HEK293 (cell line): ENCODE measurements around the gene OVOL1.

ENCODE experiments used
- CTCF ChIA-PET: fragments of 350-600 bp; formaldehyde crosslinking; extraction: SDS; loops from one replicate; lab custom pipeline; 2021; ENCODE audit warnings: antibody characterized with exemption; lab: Yijun Ruan, JAX
- POLR2A ChIA-PET: fragments of 300-600 bp; formaldehyde crosslinking; extraction: SDS; loops from one replicate; lab custom pipeline; 2020; ENCODE audit warnings: antibody characterized with exemption, inconsistent platforms; lab: Yijun Ruan, JAX
- H3K27ac ChIP-seq: fragments of 200-500 bp; sonication (Bioruptor generic); 2 replicates; pipeline ENCODE4 v1.5.1; 2014; ENCODE audit warnings: low read depth, low read length, control low read depth, inconsistent platforms; ENCODE audit errors: extremely low read depth
- H3K36me3 ChIP-seq, 2 experiments: fragments of 200-500 bp in 1 of 2; sonication (Bioruptor generic) in 1 of 2; 1 replicate in 1 of 2; 2 replicates in 1 of 2; pipeline ENCODE4 v1.5.1; 2014 to 2017; ENCODE audit warnings: inconsistent platforms in 2 of 2, low read length in 2 of 2; ENCODE audit not compliant: control insufficient read depth in 2 of 2, insufficient read depth in 1 of 2
- H3K4me1 ChIP-seq: fragments of 200-500 bp; sonication (Bioruptor generic); 2 replicates; pipeline ENCODE4 v1.5.1; 2014; ENCODE audit warnings: mild to moderate bottlenecking, low read length, inconsistent platforms; ENCODE audit not compliant: control insufficient read depth, insufficient read depth
- H3K4me3 ChIP-seq: 2 replicates; pipeline ENCODE4 v1.5.1; 2011; ENCODE audit warnings: low read depth, mild to moderate bottlenecking, control low read depth, low read length, moderate library complexity
- H3K9me3 ChIP-seq: fragments of 200-500 bp; sonication (Bioruptor generic); 2 replicates; pipeline ENCODE4 v1.5.1; 2014; ENCODE audit warnings: low read depth, low read length, inconsistent platforms; ENCODE audit not compliant: control insufficient read depth, insufficient read depth
- HOXA7 ChIP-seq: sonication (generic); formaldehyde crosslinking; IDR thresholded peaks from 2 replicates; pipeline ENCODE4 v1.8.1; 2022; ENCODE audit warnings: missing genetic modification reagents, borderline replicate concordance
- KLF1 ChIP-seq: fragments of 450-650 bp; formaldehyde crosslinking; IDR thresholded peaks from 2 replicates; pipeline ENCODE4 v1.5.1; 2016; ENCODE audit warnings: missing biosample characterization, missing genetic modification characterization
- MZF1 ChIP-seq: fragments of 450-650 bp; formaldehyde crosslinking; IDR thresholded peaks from 2 replicates; pipeline ENCODE4 v1.5.1; 2017; ENCODE audit warnings: missing biosample characterization, missing genetic modification characterization, borderline replicate concordance
- TRIM28 ChIP-seq: IDR thresholded peaks from 2 replicates; pipeline ENCODE4 v1.6.1; 2011; ENCODE audit warnings: low read length, control low read depth, borderline replicate concordance
- ZBTB21 ChIP-seq: fragments of 450-650 bp; formaldehyde crosslinking; IDR thresholded peaks from 2 replicates; pipeline ENCODE4 v1.5.1; 2017; ENCODE audit warnings: missing biosample characterization, missing genetic modification characterization
- ZBTB8A ChIP-seq: fragments of 450-650 bp; formaldehyde crosslinking; IDR thresholded peaks from 2 replicates; pipeline ENCODE4 v1.5.1; 2016; ENCODE audit warnings: missing biosample characterization, missing genetic modification characterization
- ZEB2 ChIP-seq: fragments of 450-650 bp; formaldehyde crosslinking; IDR thresholded peaks from 2 replicates; pipeline ENCODE4 v1.5.1; 2016; ENCODE audit warnings: missing biosample characterization, missing genetic modification characterization
- ZFP3 ChIP-seq: fragments of 450-650 bp; formaldehyde crosslinking; IDR thresholded peaks from 2 replicates; pipeline ENCODE4 v1.5.1; 2016; ENCODE audit warnings: low read depth, missing biosample characterization, missing genetic modification characterization
- ZFP69B ChIP-seq: fragments of 450-650 bp; formaldehyde crosslinking; IDR thresholded peaks from 2 replicates; pipeline ENCODE4 v1.5.1; 2016; ENCODE audit warnings: missing biosample characterization, missing genetic modification characterization
- ZNF174 ChIP-seq: fragments of 450-650 bp; formaldehyde crosslinking; IDR thresholded peaks from 2 replicates; pipeline ENCODE4 v1.5.0; 2017; ENCODE audit warnings: missing biosample characterization, mild to moderate bottlenecking, missing genetic modification characterization
- ZNF211 ChIP-seq: fragments of 450-650 bp; formaldehyde crosslinking; IDR thresholded peaks from 2 replicates; pipeline ENCODE4 v1.5.1; 2016; ENCODE audit warnings: low read depth, missing biosample characterization, missing genetic modification characterization
- ZNF473 ChIP-seq: fragments of 450-650 bp; formaldehyde crosslinking; IDR thresholded peaks from 2 replicates; pipeline ENCODE4 v1.5.1; 2017; ENCODE audit warnings: missing biosample characterization, missing genetic modification characterization
- ZNF544 ChIP-seq: fragments of 450-650 bp; formaldehyde crosslinking; IDR thresholded peaks from 2 replicates; pipeline ENCODE4 v1.5.0; 2017; ENCODE audit warnings: missing biosample characterization, missing genetic modification characterization
- ZNF549 ChIP-seq: fragments of 450-650 bp; IDR thresholded peaks from 2 replicates; pipeline ENCODE4 v1.5.1; 2018; ENCODE audit warnings: missing biosample characterization, missing genetic modification characterization, mild to moderate bottlenecking, inconsistent platforms, moderate library complexity
- ZNF571 ChIP-seq: fragments of 450-650 bp; formaldehyde crosslinking; IDR thresholded peaks from 2 replicates; pipeline ENCODE4 v1.5.0; 2017; ENCODE audit warnings: missing biosample characterization, missing genetic modification characterization
- ZNF596 ChIP-seq: fragments of 450-650 bp; IDR thresholded peaks from 2 replicates; pipeline ENCODE4 v1.5.0; 2018; ENCODE audit warnings: missing biosample characterization, mild to moderate bottlenecking, missing genetic modification characterization, moderate library complexity
- TF ChIP-seq, protein P1 (sequence below): fragments of 450-650 bp; formaldehyde crosslinking; IDR thresholded peaks from 2 replicates; pipeline ENCODE4 v1.5.1; 2016; ENCODE audit warnings: missing biosample characterization, missing genetic modification characterization
- TF ChIP-seq, protein P2 (sequence below): fragments of 450-650 bp; formaldehyde crosslinking; IDR thresholded peaks from 2 replicates; pipeline ENCODE4 v1.5.1; 2016; ENCODE audit warnings: missing biosample characterization, missing genetic modification characterization
- TF ChIP-seq, protein P3 (sequence below): fragments of 450-650 bp; formaldehyde crosslinking; IDR thresholded peaks from 2 replicates; pipeline ENCODE4 v1.5.1; 2016; ENCODE audit warnings: missing biosample characterization, missing genetic modification characterization
- TF ChIP-seq, protein P4 (sequence below): fragments of 450-650 bp; formaldehyde crosslinking; IDR thresholded peaks from 2 replicates; pipeline ENCODE4 v1.5.1; 2017; ENCODE audit warnings: missing biosample characterization, missing genetic modification characterization
- TF ChIP-seq, protein P5 (sequence below): fragments of 450-650 bp; formaldehyde crosslinking; IDR thresholded peaks from 2 replicates; pipeline ENCODE4 v1.5.1; 2016; ENCODE audit warnings: missing biosample characterization, missing genetic modification characterization
- TF ChIP-seq, protein P6 (sequence below): fragments of 450-650 bp; formaldehyde crosslinking; IDR thresholded peaks from 2 replicates; pipeline ENCODE4 v1.5.1; 2017; ENCODE audit warnings: missing biosample characterization, missing genetic modification characterization

Gene OVOL1

DNA sequence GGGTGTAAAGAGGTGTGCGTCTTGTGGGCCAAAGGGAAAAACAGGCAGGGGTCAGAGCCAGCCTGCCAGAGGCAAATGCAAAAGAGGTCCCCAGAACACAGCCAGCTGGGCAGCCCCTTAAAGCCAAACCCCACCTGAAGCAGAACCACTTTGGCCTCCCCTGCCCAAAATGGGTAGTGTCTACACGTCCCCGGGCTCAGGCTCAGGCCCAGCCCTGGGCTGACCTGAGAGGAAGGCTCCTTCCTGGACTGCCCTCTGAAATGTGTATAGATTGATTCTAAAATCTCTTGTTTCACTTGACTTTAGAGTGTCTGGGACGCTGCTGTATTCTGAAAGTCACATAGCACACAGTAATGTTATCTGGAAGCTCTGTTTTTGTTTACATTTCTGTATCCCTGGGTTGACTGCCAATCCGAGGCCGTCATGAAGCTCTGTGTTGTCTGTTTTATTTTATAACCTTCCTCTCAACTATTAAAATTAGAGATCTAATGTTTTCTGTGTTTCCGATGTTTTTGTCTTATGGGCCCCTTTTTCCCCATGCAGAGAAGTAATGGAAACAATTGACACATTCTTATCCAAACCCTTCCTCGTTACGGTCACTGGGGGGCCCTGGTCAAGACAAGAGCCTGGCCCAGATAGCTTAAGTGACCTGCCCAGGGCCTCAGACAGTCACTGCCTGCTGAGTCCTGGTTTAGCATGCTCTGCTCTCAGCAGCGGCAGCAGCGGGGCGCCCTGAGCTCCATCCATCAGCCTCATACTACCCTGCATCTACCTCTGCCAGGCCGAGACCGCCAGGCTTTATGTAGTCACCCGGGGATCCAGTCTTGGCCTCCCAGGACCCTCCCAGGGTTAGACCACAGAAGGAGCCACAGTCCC, 10.1 kb downstream of the OVOL1 start:
- TF ChIP-seq ZFP69B (tag by site-specific recombination): no peak
- no peak for TF ChIP-seq ZNF174 (tag by site-specific recombination)
- no peak for TF ChIP-seq ZNF571 (tag by site-specific recombination)
- TF ChIP-seq ZNF549: no peak
- TF ChIP-seq, protein P1, sequence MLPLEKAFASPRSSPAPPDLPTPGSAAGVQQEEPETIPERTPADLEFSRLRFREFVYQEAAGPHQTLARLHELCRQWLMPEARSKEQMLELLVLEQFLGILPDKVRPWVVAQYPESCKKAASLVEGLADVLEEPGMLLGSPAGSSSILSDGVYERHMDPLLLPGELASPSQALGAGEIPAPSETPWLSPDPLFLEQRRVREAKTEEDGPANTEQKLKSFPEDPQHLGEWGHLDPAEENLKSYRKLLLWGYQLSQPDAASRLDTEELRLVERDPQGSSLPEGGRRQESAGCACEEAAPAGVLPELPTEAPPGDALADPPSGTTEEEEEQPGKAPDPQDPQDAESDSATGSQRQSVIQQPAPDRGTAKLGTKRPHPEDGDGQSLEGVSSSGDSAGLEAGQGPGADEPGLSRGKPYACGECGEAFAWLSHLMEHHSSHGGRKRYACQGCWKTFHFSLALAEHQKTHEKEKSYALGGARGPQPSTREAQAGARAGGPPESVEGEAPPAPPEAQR (tag by site-specific recombination): no peak
- TF ChIP-seq, protein P2, sequence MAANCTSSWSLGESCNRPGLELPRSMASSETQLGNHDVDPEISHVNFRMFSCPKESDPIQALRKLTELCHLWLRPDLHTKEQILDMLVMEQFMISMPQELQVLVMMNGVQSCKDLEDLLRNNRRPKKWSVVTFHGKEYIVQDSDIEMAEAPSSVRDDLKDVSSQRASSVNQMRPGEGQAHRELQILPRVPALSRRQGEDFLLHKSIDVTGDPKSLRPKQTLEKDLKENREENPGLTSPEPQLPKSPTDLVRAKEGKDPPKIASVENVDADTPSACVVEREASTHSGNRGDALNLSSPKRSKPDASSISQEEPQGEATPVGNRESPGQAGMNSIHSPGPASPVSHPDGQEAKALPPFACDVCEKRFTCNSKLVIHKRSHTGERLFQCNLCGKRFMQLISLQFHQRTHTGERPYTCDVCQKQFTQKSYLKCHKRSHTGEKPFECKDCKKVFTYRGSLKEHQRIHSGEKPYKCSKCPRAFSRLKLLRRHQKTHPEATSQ (tag by site-specific recombination): no peak
- TF ChIP-seq, protein P3, sequence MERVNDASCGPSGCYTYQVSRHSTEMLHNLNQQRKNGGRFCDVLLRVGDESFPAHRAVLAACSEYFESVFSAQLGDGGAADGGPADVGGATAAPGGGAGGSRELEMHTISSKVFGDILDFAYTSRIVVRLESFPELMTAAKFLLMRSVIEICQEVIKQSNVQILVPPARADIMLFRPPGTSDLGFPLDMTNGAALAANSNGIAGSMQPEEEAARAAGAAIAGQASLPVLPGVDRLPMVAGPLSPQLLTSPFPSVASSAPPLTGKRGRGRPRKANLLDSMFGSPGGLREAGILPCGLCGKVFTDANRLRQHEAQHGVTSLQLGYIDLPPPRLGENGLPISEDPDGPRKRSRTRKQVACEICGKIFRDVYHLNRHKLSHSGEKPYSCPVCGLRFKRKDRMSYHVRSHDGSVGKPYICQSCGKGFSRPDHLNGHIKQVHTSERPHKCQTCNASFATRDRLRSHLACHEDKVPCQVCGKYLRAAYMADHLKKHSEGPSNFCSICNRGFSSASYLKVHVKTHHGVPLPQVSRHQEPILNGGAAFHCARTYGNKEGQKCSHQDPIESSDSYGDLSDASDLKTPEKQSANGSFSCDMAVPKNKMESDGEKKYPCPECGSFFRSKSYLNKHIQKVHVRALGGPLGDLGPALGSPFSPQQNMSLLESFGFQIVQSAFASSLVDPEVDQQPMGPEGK: no peak
- no peak for TF ChIP-seq ZBTB21 (tag by site-specific recombination)
- TF ChIP-seq MZF1 (tag by site-specific recombination): no peak
- TF ChIP-seq ZNF211 (tag by site-specific recombination): no peak
- CTCF ChIA-PET: interaction anchor here (0.6 to 1.3 kb wide), 2 partner anchors 17 to 246 kb away, joined by 3 to 4 read pairs; no protein-coding TSS in a partner anchor
- POLR2A ChIA-PET: no interaction called here

DNA sequence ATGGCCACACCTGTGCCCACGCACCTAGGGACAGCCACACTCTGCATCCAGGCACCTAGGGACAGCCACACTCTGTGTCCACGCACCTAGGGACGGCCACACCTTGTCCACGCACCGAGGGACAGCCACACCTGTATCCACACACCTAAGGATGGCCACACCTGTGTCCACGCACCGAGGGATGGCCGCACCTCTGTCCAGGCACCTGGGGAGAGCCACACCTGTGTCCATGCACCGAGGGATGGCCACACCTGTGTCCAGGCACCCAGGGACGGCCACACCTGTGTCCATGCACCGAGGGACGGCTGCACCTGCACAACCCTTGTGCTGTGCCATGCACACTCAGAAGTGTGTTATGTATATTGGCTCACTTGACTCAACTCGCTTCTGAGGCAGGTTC, 10.8 kb downstream of the OVOL1 start:
- no peak overlapping the region for H3K27ac ChIP-seq
- no peaks in the 10 kb centered on the region for H3K36me3 ChIP-seq
- no peaks in the 10 kb centered on the region for H3K4me1 ChIP-seq
- POLR2A ChIA-PET: no interaction called here
- H3K4me3 ChIP-seq: no peak overlapping the region
- no peak for TF ChIP-seq TRIM28
- no peak for TF ChIP-seq ZNF544 (tag by site-specific recombination)
- no peak for TF ChIP-seq KLF1 (tag by site-specific recombination)
- no peak for TF ChIP-seq ZNF473 (tag by site-specific recombination)
- no peak for TF ChIP-seq HOXA7
- TF ChIP-seq, protein P4, sequence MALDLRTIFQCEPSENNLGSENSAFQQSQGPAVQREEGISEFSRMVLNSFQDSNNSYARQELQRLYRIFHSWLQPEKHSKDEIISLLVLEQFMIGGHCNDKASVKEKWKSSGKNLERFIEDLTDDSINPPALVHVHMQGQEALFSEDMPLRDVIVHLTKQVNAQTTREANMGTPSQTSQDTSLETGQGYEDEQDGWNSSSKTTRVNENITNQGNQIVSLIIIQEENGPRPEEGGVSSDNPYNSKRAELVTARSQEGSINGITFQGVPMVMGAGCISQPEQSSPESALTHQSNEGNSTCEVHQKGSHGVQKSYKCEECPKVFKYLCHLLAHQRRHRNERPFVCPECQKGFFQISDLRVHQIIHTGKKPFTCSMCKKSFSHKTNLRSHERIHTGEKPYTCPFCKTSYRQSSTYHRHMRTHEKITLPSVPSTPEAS (tag by site-specific recombination): no peak
- TF ChIP-seq ZFP3: no peak
- TF ChIP-seq ZEB2 (tag by site-specific recombination): no peak
- TF ChIP-seq ZBTB8A (tag by site-specific recombination): no peak
- TF ChIP-seq, protein P5, sequence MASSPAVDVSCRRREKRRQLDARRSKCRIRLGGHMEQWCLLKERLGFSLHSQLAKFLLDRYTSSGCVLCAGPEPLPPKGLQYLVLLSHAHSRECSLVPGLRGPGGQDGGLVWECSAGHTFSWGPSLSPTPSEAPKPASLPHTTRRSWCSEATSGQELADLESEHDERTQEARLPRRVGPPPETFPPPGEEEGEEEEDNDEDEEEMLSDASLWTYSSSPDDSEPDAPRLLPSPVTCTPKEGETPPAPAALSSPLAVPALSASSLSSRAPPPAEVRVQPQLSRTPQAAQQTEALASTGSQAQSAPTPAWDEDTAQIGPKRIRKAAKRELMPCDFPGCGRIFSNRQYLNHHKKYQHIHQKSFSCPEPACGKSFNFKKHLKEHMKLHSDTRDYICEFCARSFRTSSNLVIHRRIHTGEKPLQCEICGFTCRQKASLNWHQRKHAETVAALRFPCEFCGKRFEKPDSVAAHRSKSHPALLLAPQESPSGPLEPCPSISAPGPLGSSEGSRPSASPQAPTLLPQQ (tag by site-specific recombination): no peak
- TF ChIP-seq ZNF596 (tag by site-specific recombination): no peak
- TF ChIP-seq, protein P6, sequence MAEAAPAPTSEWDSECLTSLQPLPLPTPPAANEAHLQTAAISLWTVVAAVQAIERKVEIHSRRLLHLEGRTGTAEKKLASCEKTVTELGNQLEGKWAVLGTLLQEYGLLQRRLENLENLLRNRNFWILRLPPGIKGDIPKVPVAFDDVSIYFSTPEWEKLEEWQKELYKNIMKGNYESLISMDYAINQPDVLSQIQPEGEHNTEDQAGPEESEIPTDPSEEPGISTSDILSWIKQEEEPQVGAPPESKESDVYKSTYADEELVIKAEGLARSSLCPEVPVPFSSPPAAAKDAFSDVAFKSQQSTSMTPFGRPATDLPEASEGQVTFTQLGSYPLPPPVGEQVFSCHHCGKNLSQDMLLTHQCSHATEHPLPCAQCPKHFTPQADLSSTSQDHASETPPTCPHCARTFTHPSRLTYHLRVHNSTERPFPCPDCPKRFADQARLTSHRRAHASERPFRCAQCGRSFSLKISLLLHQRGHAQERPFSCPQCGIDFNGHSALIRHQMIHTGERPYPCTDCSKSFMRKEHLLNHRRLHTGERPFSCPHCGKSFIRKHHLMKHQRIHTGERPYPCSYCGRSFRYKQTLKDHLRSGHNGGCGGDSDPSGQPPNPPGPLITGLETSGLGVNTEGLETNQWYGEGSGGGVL (tag by site-specific recombination): no peak
- H3K9me3 ChIP-seq: no peaks in the 10 kb centered on the region
- CTCF ChIA-PET: interaction anchor here (0.6 to 1.3 kb wide), 3 partner anchors 8 to 18 kb away, joined by 3 to 4 read pairs (median 4); no protein-coding TSS in a partner anchor

More for the DNA sequence above, 10.1 kb downstream of the OVOL1 start:
- Histone ChIP-seq H3K36me3 (no peaks in the 10 kb centered on the region), H3K9me3 (no peaks in the 10 kb centered on the region), H3K4me1 (no peaks in the 10 kb centered on the region), H3K4me3 (no peak overlapping the region), H3K27ac (no peak overlapping the region)
